Esophagus squamous epithelium (tissue), 4 donors: ENCODE data around the gene LKAAEAR1.

Experiments used
- POLR2A ChIP-seq, 4 donors: fragments of 450-650 bp; IDR thresholded peaks; one replicate each; pipeline ENCODE4 v1.6.1; 2017; ENCODE audit warnings: antibody characterized with exemption in 4 of 4, mild to moderate bottlenecking in 4 of 4, moderate library complexity in 3 of 4
- TF ChIP-seq, protein P1 (sequence below), 6 experiments: fragments of 450-650 bp in 4 of 6; fragments of 200-600 bp in 2 of 6; sonication (generic) in 2 of 6; IDR thresholded peaks; one replicate each; pipeline ENCODE4 v1.5.1; 2016 to 2019; ENCODE audit warnings: antibody characterized with exemption in 6 of 6, mild to moderate bottlenecking in 4 of 6, moderate library complexity in 4 of 6

GRCh38 chr20:64042054-64042781 is 42.0 kb downstream of the LKAAEAR1 start:
- TF ChIP-seq, protein P1, sequence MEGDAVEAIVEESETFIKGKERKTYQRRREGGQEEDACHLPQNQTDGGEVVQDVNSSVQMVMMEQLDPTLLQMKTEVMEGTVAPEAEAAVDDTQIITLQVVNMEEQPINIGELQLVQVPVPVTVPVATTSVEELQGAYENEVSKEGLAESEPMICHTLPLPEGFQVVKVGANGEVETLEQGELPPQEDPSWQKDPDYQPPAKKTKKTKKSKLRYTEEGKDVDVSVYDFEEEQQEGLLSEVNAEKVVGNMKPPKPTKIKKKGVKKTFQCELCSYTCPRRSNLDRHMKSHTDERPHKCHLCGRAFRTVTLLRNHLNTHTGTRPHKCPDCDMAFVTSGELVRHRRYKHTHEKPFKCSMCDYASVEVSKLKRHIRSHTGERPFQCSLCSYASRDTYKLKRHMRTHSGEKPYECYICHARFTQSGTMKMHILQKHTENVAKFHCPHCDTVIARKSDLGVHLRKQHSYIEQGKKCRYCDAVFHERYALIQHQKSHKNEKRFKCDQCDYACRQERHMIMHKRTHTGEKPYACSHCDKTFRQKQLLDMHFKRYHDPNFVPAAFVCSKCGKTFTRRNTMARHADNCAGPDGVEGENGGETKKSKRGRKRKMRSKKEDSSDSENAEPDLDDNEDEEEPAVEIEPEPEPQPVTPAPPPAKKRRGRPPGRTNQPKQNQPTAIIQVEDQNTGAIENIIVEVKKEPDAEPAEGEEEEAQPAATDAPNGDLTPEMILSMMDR (IDR thresholded peaks at IDR 0.05): no peak
- TF ChIP-seq POLR2A (IDR thresholded peaks at IDR 0.05): no peak
